ENCODE data around the gene EBLN2. TPM values are rescaled to one million over a fixed set of nuclear protein-coding genes. Genes with fewer than 3 reads are reported as not detected.

EBLN2 gene
- total RNA-seq, 2 donors from 2014 or later: 9.3 to 12.2 TPM

DNA sequence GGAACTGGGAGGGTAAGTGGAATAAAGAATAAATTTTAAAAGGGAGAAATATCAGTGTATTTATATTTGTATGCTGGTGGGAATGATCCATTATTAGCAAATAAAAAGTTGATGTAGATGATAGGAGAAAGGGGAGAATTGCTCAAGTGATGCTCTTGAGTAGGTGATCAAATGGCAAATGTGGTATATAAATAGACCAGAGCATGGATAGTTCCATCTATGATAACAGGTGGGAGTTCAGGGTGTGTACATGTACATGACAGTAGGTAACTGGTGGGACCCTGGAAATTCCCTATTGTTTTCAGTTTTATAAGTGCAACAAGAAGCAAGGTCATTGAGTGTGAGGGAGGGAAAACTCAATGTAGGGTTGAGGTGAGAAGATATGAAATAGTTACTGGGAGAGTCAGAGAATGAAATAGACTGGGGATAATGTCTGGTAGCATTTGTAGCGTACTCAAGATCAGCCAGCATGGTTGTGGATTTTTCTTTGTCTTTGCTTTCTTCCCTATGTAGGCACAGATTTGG is 31.3 kb upstream of the EBLN2 start:
- H3K4me3 Mint-ChIP-seq: no peak overlapping the region
- Histone ChIP-seq H3K9me3 (ENCODE audit: control insufficient read depth, low read length) (no peaks in the 10 kb centered on the region), H3K9ac (ENCODE audit: extremely low read depth, low read length, poor library complexity, severe bottlenecking) (no peak overlapping the region), H3K27ac (ENCODE audit: low read depth, low read length) (no peak overlapping the region), H3K27me3 (ENCODE audit: control insufficient read depth, insufficient read depth, low read length, poor library complexity, severe bottlenecking) (no peaks in the 10 kb centered on the region), H3K4me1 (ENCODE audit: control insufficient read depth, insufficient read depth, low read length) (peaks cover 5% of the 10 kb centered on the region), H3K4me3 (ENCODE audit: low read length) (no peak overlapping the region), H3K36me3 (ENCODE audit: control insufficient read depth, insufficient read depth, low read length) (peaks cover 13% of the 10 kb centered on the region)
- WGBS, 2 experiments (ENCODE audit: insufficient coverage in 1 of 2, insufficient read length in 1 of 2): 94 to 100% methylated on average over 1 of the region's 1 CpG
- H3K27ac Mint-ChIP-seq: peak overlapping the region; percentile 31
- DNase-seq: no peak
- peaks cover 26% of the 10 kb centered on the region for H3K4me1 Mint-ChIP-seq
- no peaks in the 10 kb centered on the region for H3K27me3 Mint-ChIP-seq (ENCODE audit: insufficient read depth)
- no peaks in the 10 kb centered on the region for H3K9me3 Mint-ChIP-seq
- TF ChIP-seq, protein P1, sequence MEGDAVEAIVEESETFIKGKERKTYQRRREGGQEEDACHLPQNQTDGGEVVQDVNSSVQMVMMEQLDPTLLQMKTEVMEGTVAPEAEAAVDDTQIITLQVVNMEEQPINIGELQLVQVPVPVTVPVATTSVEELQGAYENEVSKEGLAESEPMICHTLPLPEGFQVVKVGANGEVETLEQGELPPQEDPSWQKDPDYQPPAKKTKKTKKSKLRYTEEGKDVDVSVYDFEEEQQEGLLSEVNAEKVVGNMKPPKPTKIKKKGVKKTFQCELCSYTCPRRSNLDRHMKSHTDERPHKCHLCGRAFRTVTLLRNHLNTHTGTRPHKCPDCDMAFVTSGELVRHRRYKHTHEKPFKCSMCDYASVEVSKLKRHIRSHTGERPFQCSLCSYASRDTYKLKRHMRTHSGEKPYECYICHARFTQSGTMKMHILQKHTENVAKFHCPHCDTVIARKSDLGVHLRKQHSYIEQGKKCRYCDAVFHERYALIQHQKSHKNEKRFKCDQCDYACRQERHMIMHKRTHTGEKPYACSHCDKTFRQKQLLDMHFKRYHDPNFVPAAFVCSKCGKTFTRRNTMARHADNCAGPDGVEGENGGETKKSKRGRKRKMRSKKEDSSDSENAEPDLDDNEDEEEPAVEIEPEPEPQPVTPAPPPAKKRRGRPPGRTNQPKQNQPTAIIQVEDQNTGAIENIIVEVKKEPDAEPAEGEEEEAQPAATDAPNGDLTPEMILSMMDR (conservative IDR thresholded peaks at IDR 0.05): no peak
- H3K36me3 Mint-ChIP-seq (ENCODE audit: low read depth): peaks cover 35% of the 10 kb centered on the region

DNA sequence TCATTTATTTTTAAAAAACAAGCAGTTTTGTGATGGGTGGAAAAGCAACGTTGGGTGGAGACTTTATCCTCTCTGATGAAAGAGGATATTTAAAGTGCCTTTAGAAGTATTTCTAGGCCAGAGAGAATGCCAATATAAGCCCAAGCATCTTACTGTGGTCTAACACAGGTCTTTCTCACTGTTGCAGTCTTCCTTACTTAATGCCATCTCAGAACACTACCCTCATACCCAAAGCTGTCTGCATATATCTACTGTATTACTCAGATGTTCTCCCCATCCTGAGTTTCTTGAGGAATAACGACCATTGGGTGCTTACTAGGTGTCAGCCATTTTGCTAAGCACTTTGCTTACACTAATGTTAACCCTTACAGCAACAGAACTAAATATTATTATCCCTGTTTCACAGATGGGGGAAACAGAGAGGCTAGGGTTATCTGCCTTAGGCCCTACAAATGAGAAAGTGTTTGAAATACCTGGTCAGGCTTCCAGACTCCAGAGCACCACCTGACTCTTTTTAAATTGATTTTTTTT is 29.8 kb upstream of the EBLN2 start:
- DNase-seq: no peak
- Mint-ChIP-seq H3K27ac (no peak overlapping the region), H3K36me3 (ENCODE audit: low read depth) (peaks cover 31% of the 10 kb centered on the region), H3K4me3 (no peak overlapping the region), H3K9me3 (no peaks in the 10 kb centered on the region), H3K27me3 (ENCODE audit: insufficient read depth) (no peaks in the 10 kb centered on the region), H3K4me1 (peaks cover 34% of the 10 kb centered on the region)
- Histone ChIP-seq H3K4me1 (ENCODE audit: control insufficient read depth, insufficient read depth, low read length) (peaks cover 7% of the 10 kb centered on the region), H3K36me3 (ENCODE audit: control insufficient read depth, insufficient read depth, low read length) (peaks cover 18% of the 10 kb centered on the region), H3K4me3 (ENCODE audit: low read length) (no peak overlapping the region), H3K27ac (ENCODE audit: low read depth, low read length) (no peak overlapping the region), H3K9ac (ENCODE audit: extremely low read depth, low read length, poor library complexity, severe bottlenecking) (no peak overlapping the region), H3K27me3 (ENCODE audit: control insufficient read depth, insufficient read depth, low read length, poor library complexity, severe bottlenecking) (no peaks in the 10 kb centered on the region), H3K9me3 (ENCODE audit: control insufficient read depth, low read length) (no peaks in the 10 kb centered on the region)
- WGBS, 2 experiments (ENCODE audit: insufficient coverage in 1 of 2, insufficient read length in 1 of 2): 61 to 72% methylated on average over 2 of the region's 2 CpGs
- TF ChIP-seq, protein P1 (conservative IDR thresholded peaks at IDR 0.05): no peak

DNA sequence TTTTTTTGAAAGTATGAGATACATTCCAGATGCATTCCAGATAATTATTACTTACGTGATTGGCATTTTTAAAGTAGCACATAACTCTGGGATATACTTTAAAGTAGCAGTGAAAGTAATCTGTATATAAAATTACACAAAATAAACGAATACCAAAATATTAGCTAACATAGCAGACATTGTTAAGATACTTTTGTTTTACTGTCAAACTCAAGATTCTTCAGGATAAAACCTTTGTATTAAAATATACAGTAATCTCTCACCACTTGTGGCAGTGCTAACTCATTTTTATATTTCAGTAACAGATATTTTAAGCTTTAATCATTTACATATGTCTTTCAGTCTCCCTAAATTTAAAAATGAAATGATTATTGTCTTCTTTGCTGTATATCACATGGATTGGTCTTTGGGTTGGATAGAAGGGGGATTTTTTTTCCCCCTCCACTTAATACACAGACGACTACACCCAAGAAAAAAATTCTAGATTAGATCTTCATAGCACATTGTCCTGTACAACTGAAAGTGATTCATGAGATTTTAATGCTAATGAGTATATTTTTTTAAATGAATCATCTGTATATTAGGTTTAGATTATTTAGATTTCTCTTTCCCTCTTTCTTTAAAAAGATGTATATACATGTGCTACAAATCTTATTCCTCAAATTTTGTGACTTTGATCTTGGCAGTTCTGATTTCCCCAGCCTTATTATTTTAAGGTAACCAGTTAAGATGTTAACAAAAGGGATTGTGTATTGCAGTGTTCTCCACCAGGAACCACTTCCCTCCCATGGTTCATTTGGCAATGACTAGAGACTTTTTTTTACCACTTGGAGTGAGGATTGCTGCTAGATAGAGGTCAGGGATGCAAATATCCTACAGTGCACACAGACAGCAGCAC is 24.5 kb upstream of the EBLN2 start:
- peak overlapping the region; percentile 87 for H3K27ac Mint-ChIP-seq
- no peaks in the 10 kb centered on the region for H3K9me3 ChIP-seq (ENCODE audit: control insufficient read depth, low read length)
- WGBS, 2 experiments (ENCODE audit: insufficient coverage in 1 of 2, insufficient read length in 1 of 2): 100% methylated on average over 1 of the region's 3 CpGs; no CpG with 5 or more reads in 1 of the 2 experiments
- H3K36me3 ChIP-seq (ENCODE audit: control insufficient read depth, insufficient read depth, low read length): peaks cover 12% of the 10 kb centered on the region
- no peaks in the 10 kb centered on the region for H3K9me3 Mint-ChIP-seq
- H3K4me1 Mint-ChIP-seq: peaks cover 48% of the 10 kb centered on the region
- no peak overlapping the region for H3K4me3 Mint-ChIP-seq
- DNase-seq: no peak
- no peak overlapping the region for H3K9ac ChIP-seq (ENCODE audit: extremely low read depth, low read length, poor library complexity, severe bottlenecking)
- H3K36me3 Mint-ChIP-seq (ENCODE audit: low read depth): peaks cover 14% of the 10 kb centered on the region
- H3K4me1 ChIP-seq (ENCODE audit: control insufficient read depth, insufficient read depth, low read length): peaks cover 4% of the 10 kb centered on the region
- no peaks in the 10 kb centered on the region for H3K27me3 ChIP-seq (ENCODE audit: control insufficient read depth, insufficient read depth, low read length, poor library complexity, severe bottlenecking)
- TF ChIP-seq, protein P1 (conservative IDR thresholded peaks at IDR 0.05): no peak
- H3K27ac ChIP-seq (ENCODE audit: low read depth, low read length): no peak overlapping the region
- H3K27me3 Mint-ChIP-seq (ENCODE audit: insufficient read depth): no peaks in the 10 kb centered on the region
- peak overlapping the region; percentile 37 for H3K4me3 ChIP-seq (ENCODE audit: low read length)
